ENCODE measurements around the gene GRID2. TPM values are rescaled to one million over a fixed set of nuclear protein-coding genes. Genes with fewer than 3 reads are reported as not detected.

The GRID2 gene
- total RNA-seq, 6 experiments from 2014 or later: not detected

- H3K27ac Mint-ChIP-seq: no peak overlapping the region
- H3K9me3 Mint-ChIP-seq: peaks cover 51% of the 10 kb centered on the region
- no peaks in the 10 kb centered on the region for H3K36me3 Mint-ChIP-seq (ENCODE audit: low read depth)
- no peak for DNase-seq
- H3K4me1 Mint-ChIP-seq (ENCODE audit: low read depth): no peaks in the 10 kb centered on the region
- TF ChIP-seq CTCF (IDR thresholded peaks at IDR 0.05): no peak
- no peak overlapping the region for H3K4me3 Mint-ChIP-seq
- H3K27me3 Mint-ChIP-seq (ENCODE audit: insufficient read depth): no peaks in the 10 kb centered on the region
Observed at GRCh38 chr4:93179044-93179443, 875.3 kb downstream of the GRID2 start.

GRCh38 chr4:93182722-93183121 is 879.0 kb downstream of the GRID2 start:
- H3K27ac Mint-ChIP-seq: no peak overlapping the region
- peaks cover 49% of the 10 kb centered on the region for H3K9me3 Mint-ChIP-seq
- no peak overlapping the region for H3K4me3 Mint-ChIP-seq
- no peaks in the 10 kb centered on the region for H3K4me1 Mint-ChIP-seq (ENCODE audit: low read depth)
- no peaks in the 10 kb centered on the region for H3K27me3 Mint-ChIP-seq (ENCODE audit: insufficient read depth)
- no peak for DNase-seq
- no peaks in the 10 kb centered on the region for H3K36me3 Mint-ChIP-seq (ENCODE audit: low read depth)
- TF ChIP-seq CTCF (IDR thresholded peaks at IDR 0.05): no peak

GRCh38 chr4:93183576-93183975 is 879.8 kb downstream of the GRID2 start:
- DNase-seq: no peak
- Mint-ChIP-seq H3K4me3 (no peak overlapping the region), H3K27ac (no peak overlapping the region), H3K36me3 (ENCODE audit: low read depth) (no peaks in the 10 kb centered on the region; the same call in 1 of the 2 replicates), H3K4me1 (ENCODE audit: low read depth) (no peaks in the 10 kb centered on the region), H3K27me3 (ENCODE audit: insufficient read depth) (no peaks in the 10 kb centered on the region), H3K9me3 (peaks cover 46% of the 10 kb centered on the region)
- no peak for TF ChIP-seq CTCF (IDR thresholded peaks at IDR 0.05)

- H3K27me3 Mint-ChIP-seq (ENCODE audit: insufficient read depth): no peaks in the 10 kb centered on the region
- peaks cover 46% of the 10 kb centered on the region for H3K9me3 Mint-ChIP-seq
- no peak overlapping the region for H3K27ac Mint-ChIP-seq
- TF ChIP-seq CTCF (IDR thresholded peaks at IDR 0.05): no peak
- no peaks in the 10 kb centered on the region; the same call in 1 of the 2 replicates for H3K36me3 Mint-ChIP-seq (ENCODE audit: low read depth)
- H3K4me3 Mint-ChIP-seq: no peak overlapping the region
- DNase-seq: no peak
- no peaks in the 10 kb centered on the region for H3K4me1 Mint-ChIP-seq (ENCODE audit: low read depth)
Observed at GRCh38 chr4:93184053-93184452, 880.3 kb downstream of the GRID2 start.

GRCh38 chr4:93186846-93187245 is 883.1 kb downstream of the GRID2 start:
- Mint-ChIP-seq H3K4me1 (ENCODE audit: low read depth) (no peaks in the 10 kb centered on the region), H3K36me3 (ENCODE audit: low read depth) (no peaks in the 10 kb centered on the region; the same call in 1 of the 2 replicates), H3K27ac (no peak overlapping the region), H3K9me3 (peaks cover 33% of the 10 kb centered on the region), H3K27me3 (ENCODE audit: insufficient read depth) (no peaks in the 10 kb centered on the region), H3K4me3 (no peak overlapping the region)
- TF ChIP-seq CTCF (IDR thresholded peaks at IDR 0.05): no peak
- DNase-seq: no peak

GRCh38 chr4:93187466-93187865 is 883.7 kb downstream of the GRID2 start:
- no peaks in the 10 kb centered on the region for H3K4me1 Mint-ChIP-seq (ENCODE audit: low read depth)
- H3K9me3 Mint-ChIP-seq: peaks cover 34% of the 10 kb centered on the region
- H3K27ac Mint-ChIP-seq: no peak overlapping the region
- no peak for TF ChIP-seq CTCF (IDR thresholded peaks at IDR 0.05)
- no peaks in the 10 kb centered on the region; the same call in 1 of the 2 replicates for H3K36me3 Mint-ChIP-seq (ENCODE audit: low read depth)
- no peaks in the 10 kb centered on the region for H3K27me3 Mint-ChIP-seq (ENCODE audit: insufficient read depth)
- no peak overlapping the region for H3K4me3 Mint-ChIP-seq
- DNase-seq: no peak
